Activated CD4-positive, alpha-beta memory T cell treated with anti-CD3 and anti-CD28 coated beads for 36 hours (primary cell): ENCODE data around the gene ALAS1. TPM values are rescaled to one million over a fixed set of nuclear protein-coding genes. Genes with fewer than 3 reads are reported as not detected.

Experiments
- CTCF ChIA-PET: fragments of 350-600 bp; sonication (Branson Sonifier 250); formaldehyde crosslinking; loops from one replicate; lab custom pipeline; 2021; ENCODE audit warnings: antibody characterized with exemption, inconsistent platforms; lab: Charles Lee
- POLR2A ChIA-PET: fragments of 350-600 bp; sonication (Branson Sonifier 250); formaldehyde crosslinking; loops from one replicate; lab custom pipeline; 2021; ENCODE audit warnings: antibody characterized with exemption; lab: Charles Lee
- DNase-seq: peaks from one replicate; pipeline ENCODE4 v3.0.0-alpha.2; 2020
- H3K27ac Mint-ChIP-seq: one replicate; pipeline ENCODE4 v1.8.0; 2021; ENCODE audit warnings: mixed read lengths
- H3K27me3 Mint-ChIP-seq: one replicate; pipeline ENCODE4 v1.8.0; 2021; ENCODE audit warnings: mixed read lengths
- H3K36me3 Mint-ChIP-seq: one replicate; pipeline ENCODE4 v1.8.0; 2021; ENCODE audit warnings: mixed read lengths
- H3K4me1 Mint-ChIP-seq: one replicate; pipeline ENCODE4 v1.8.0; 2021; ENCODE audit warnings: low read depth, mixed read lengths
- H3K4me3 Mint-ChIP-seq: one replicate; pipeline ENCODE4 v1.8.0; 2021; ENCODE audit warnings: mild to moderate bottlenecking, mixed read lengths
- H3K9me3 Mint-ChIP-seq: one replicate; pipeline ENCODE4 v1.8.0; 2021; ENCODE audit warnings: mixed read lengths
- intact Hi-C: fragments of 100-400 bp; cut with micrococcal nuclease; formaldehyde crosslinking; loops from one replicate; pipeline ENCODE4 v1.15.1; 2023
- total RNA-seq, 2 experiments: library from RNA; stranded (reverse); gene quantifications; one replicate each; pipeline ENCODE4 v1.2.3, GENCODE V29; 2021

ALAS1 gene
- total RNA-seq, 2 experiments from 2014 or later, result 64.4 to 64.5 TPM

- Mint-ChIP-seq H3K27me3 (no peaks in the 10 kb centered on the region), H3K4me1 (peaks cover 74% of the 10 kb centered on the region), H3K36me3 (peaks cover 55% of the 10 kb centered on the region), H3K4me3 (peak overlapping the region; percentile 95), H3K27ac (peak overlapping the region; percentile 94), H3K9me3 (peaks cover 5% of the 10 kb centered on the region)
- ChIA-PET POLR2A (interaction anchor here (0.8 to 7.8 kb wide), 6 partner anchors 12 to 232 kb away, joined by 3 to 128 read pairs (median 5); partner anchors contain the start of gene WDR82), CTCF (interaction anchor here (0.7 to 4.9 kb wide), 5 partner anchors 9 to 30 kb away, joined by 3 to 23 read pairs (median 5); partner anchors contain the start of gene TWF2)
- peak; percentile 12 for DNase-seq
- intact Hi-C loops, result no loop called here
Observed at GRCh38 chr3:52247409-52248164, 49.6 kb downstream of the ALAS1 start.

- ChIA-PET POLR2A (interaction anchor here (0.8 to 1.7 kb wide), 6 partner anchors 8 to 233 kb away, joined by 3 to 7 read pairs (median 6); partner anchors contain the start of gene WDR82), CTCF (interaction anchor here (0.7 to 4.9 kb wide), 4 partner anchors 9 to 29 kb away, joined by 3 to 23 read pairs (median 4); partner anchors contain the start of gene TWF2)
- peaks cover 4% of the 10 kb centered on the region for H3K9me3 Mint-ChIP-seq
- DNase-seq, result peak; percentile 14
- peaks cover 59% of the 10 kb centered on the region for H3K36me3 Mint-ChIP-seq
- intact Hi-C loops, result no loop called here
- peak overlapping the region; percentile 95 for H3K4me3 Mint-ChIP-seq
- peak overlapping the region; percentile 94 for H3K27ac Mint-ChIP-seq
- H3K4me1 Mint-ChIP-seq, result peaks cover 77% of the 10 kb centered on the region
- H3K27me3 Mint-ChIP-seq, result no peaks in the 10 kb centered on the region
Observed at GRCh38 chr3:52248165-52248541, 50.2 kb downstream of the ALAS1 start.

- intact Hi-C loops, result no loop called here
- no peaks in the 10 kb centered on the region for H3K27me3 Mint-ChIP-seq
- H3K27ac Mint-ChIP-seq, result peak overlapping the region; percentile 94
- ChIA-PET POLR2A (interaction anchor here (0.8 to 2.4 kb wide), 7 partner anchors 8 to 234 kb away, joined by 3 to 7 read pairs (median 6); partner anchors contain the start of gene WDR82), CTCF (interaction anchor here (0.9 to 4.9 kb wide), 6 partner anchors 10 to 90 kb away, joined by 3 to 23 read pairs (median 4); partner anchors contain the start of gene TWF2)
- H3K4me1 Mint-ChIP-seq, result peaks cover 77% of the 10 kb centered on the region
- DNase-seq, result peak; percentile 40
- peaks cover 59% of the 10 kb centered on the region for H3K36me3 Mint-ChIP-seq
- peak overlapping the region; percentile 95 for H3K4me3 Mint-ChIP-seq
- H3K9me3 Mint-ChIP-seq, result no peaks in the 10 kb centered on the region
Observed at GRCh38 chr3:52248816-52249547, 51.0 kb downstream of the ALAS1 start.

GRCh38 chr3:52249683-52250082 is 51.7 kb downstream of the ALAS1 start:
- ChIA-PET CTCF (interaction anchor here (1.0 to 4.9 kb wide), 4 partner anchors 11 to 29 kb away, joined by 3 to 23 read pairs (median 5); partner anchors contain the start of gene TWF2), POLR2A (interaction anchor here (1.0 to 5.1 kb wide), 4 partner anchors 8 to 27 kb away, joined by 3 to 87 read pairs (median 6); partner anchors contain the start of genes PPM1M and TWF2)
- peak overlapping the region; percentile 94 for H3K27ac Mint-ChIP-seq
- H3K9me3 Mint-ChIP-seq, result no peaks in the 10 kb centered on the region
- H3K36me3 Mint-ChIP-seq, result peaks cover 62% of the 10 kb centered on the region
- intact Hi-C loops, result no loop called here
- peaks cover 77% of the 10 kb centered on the region for H3K4me1 Mint-ChIP-seq
- DNase-seq, result no peak
- peak overlapping the region; percentile 18 for H3K4me3 Mint-ChIP-seq
- no peaks in the 10 kb centered on the region for H3K27me3 Mint-ChIP-seq

GRCh38 chr3:52250122-52250521 is 52.2 kb downstream of the ALAS1 start:
- Mint-ChIP-seq H3K4me1 (peaks cover 75% of the 10 kb centered on the region), H3K4me3 (no peak overlapping the region), H3K27ac (peak overlapping the region; percentile 94), H3K9me3 (no peaks in the 10 kb centered on the region), H3K36me3 (peaks cover 65% of the 10 kb centered on the region), H3K27me3 (no peaks in the 10 kb centered on the region)
- ChIA-PET CTCF (interaction anchor here (1.1 to 4.9 kb wide), 4 partner anchors 18 to 89 kb away, joined by 4 to 23 read pairs (median 5); no protein-coding TSS in a partner anchor), POLR2A (interaction anchor here (0.7 to 5.1 kb wide), 4 partner anchors 9 to 26 kb away, joined by 3 to 87 read pairs (median 6); partner anchors contain the start of genes PPM1M and TWF2)
- DNase-seq, result no peak
- intact Hi-C loops, result no loop called here

GRCh38 chr3:52253314-52254304 is 55.6 kb downstream of the ALAS1 start:
- H3K36me3 Mint-ChIP-seq, result peaks cover 73% of the 10 kb centered on the region
- DNase-seq, result peak; percentile 93
- intact Hi-C loops, result loop anchor here (1.0 kb wide), 3 partner anchors 12 to 25 kb away; partner anchors contain the start of gene WDR82

GRCh38 chr3:52254608-52255007 is 56.6 kb downstream of the ALAS1 start:
- intact Hi-C loops, result no loop called here
- Mint-ChIP-seq H3K4me3 (no peak overlapping the region), H3K9me3 (no peaks in the 10 kb centered on the region), H3K27ac (peak overlapping the region; percentile 97), H3K36me3 (peaks cover 76% of the 10 kb centered on the region), H3K4me1 (peaks cover 88% of the 10 kb centered on the region), H3K27me3 (no peaks in the 10 kb centered on the region)
- POLR2A ChIA-PET, result interaction anchor here (1.6 to 5.1 kb wide), 4 partner anchors 13 to 38 kb away, joined by 3 to 87 read pairs (median 44); partner anchors contain the start of genes PPM1M, TWF2 and WDR82
- CTCF ChIA-PET, result interaction anchor here (0.8 to 3.5 kb wide), 5 partner anchors 12 to 35 kb away, joined by 3 to 27 read pairs (median 5); partner anchors contain the start of gene WDR82
- no peak for DNase-seq

More at GRCh38 chr3:52253314-52254304, 55.6 kb downstream of the ALAS1 start:
- H3K4me3 Mint-ChIP-seq, result peak overlapping the region; percentile 71
- no peaks in the 10 kb centered on the region for H3K9me3 Mint-ChIP-seq
- POLR2A ChIA-PET, result interaction anchor here (1.4 to 5.1 kb wide), 10 partner anchors 10 to 37 kb away, joined by 3 to 87 read pairs (median 6); partner anchors contain the start of genes PPM1M, TWF2 and WDR82
- H3K27me3 Mint-ChIP-seq, result no peaks in the 10 kb centered on the region
- peaks cover 88% of the 10 kb centered on the region for H3K4me1 Mint-ChIP-seq
- H3K27ac Mint-ChIP-seq, result peak overlapping the region; percentile 97
- CTCF ChIA-PET, result interaction anchor here (0.7 to 3.5 kb wide), 17 partner anchors 9 to 453 kb away, joined by 3 to 27 read pairs (median 5); partner anchors contain the start of genes TWF2 and WDR82

DNA sequence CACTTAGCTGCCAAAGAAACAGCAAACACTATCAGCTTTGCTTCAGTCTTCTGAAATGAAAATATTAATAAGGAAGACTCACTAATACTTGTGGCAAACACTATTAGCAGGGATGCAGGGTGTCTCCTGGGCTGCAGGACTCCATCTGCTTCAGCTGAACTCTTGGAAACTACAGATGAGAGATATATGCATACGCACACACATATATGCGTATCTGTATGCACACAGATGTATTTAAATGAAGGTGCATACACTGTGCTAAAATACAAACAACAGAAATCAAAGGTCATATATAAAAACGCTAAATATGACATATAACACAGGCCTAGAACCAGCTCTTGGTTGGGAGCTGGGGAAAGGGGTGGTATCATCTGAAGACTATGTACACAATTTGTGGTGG is 58.2 kb downstream of the ALAS1 start:
- H3K27me3 Mint-ChIP-seq, result no peaks in the 10 kb centered on the region
- peak overlapping the region; percentile 97 for H3K27ac Mint-ChIP-seq
- no peaks in the 10 kb centered on the region for H3K9me3 Mint-ChIP-seq
- H3K36me3 Mint-ChIP-seq, result peaks cover 82% of the 10 kb centered on the region
- no peak overlapping the region for H3K4me3 Mint-ChIP-seq
- ChIA-PET CTCF (interaction anchor here (0.6 to 1.1 kb wide), 2 partner anchors 21 to 190 kb away, joined by 4 read pairs; no protein-coding TSS in a partner anchor), POLR2A (interaction anchor here (0.8 to 1.8 kb wide), 2 partner anchors 14 to 16 kb away, joined by 3 to 6 read pairs; no protein-coding TSS in a partner anchor)
- peaks cover 87% of the 10 kb centered on the region for H3K4me1 Mint-ChIP-seq
- intact Hi-C loops, result no loop called here
- no peak for DNase-seq

DNA sequence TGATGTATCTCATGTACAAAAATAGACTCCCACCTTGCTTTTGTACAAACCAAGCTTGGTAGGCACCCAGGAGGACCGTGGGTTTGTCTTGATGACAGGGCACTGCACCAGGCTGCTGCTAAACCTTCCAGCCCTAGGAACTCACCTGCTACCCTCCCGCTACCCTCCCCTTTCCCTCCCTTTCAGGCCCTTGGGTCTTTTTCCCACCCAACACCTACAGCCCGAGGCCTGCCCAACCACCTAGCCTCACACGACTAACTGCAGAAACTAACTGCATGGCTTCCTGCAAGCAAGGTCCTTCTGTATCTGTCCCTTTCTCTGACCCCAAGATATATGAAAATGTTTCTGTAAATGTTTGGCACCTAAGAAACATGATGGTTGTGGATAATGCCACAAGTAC is 58.7 kb downstream of the ALAS1 start:
- H3K9me3 Mint-ChIP-seq, result no peaks in the 10 kb centered on the region
- no peak overlapping the region for H3K4me3 Mint-ChIP-seq
- H3K36me3 Mint-ChIP-seq, result peaks cover 83% of the 10 kb centered on the region
- ChIA-PET CTCF (interaction anchor here (1.1 kb wide), 1 partner anchor 190 kb away, joined by 4 read pairs; no protein-coding TSS in a partner anchor), POLR2A (interaction anchor here (0.8 to 1.8 kb wide), 3 partner anchors 8 to 16 kb away, joined by 3 to 6 read pairs (median 5); no protein-coding TSS in a partner anchor)
- no peak for DNase-seq
- H3K27me3 Mint-ChIP-seq, result no peaks in the 10 kb centered on the region
- H3K4me1 Mint-ChIP-seq, result peaks cover 91% of the 10 kb centered on the region
- intact Hi-C loops, result no loop called here
- peak overlapping the region; percentile 97 for H3K27ac Mint-ChIP-seq

- Mint-ChIP-seq H3K27ac (peak overlapping the region; percentile 97), H3K4me1 (peaks cover 91% of the 10 kb centered on the region), H3K4me3 (no peak overlapping the region), H3K9me3 (no peaks in the 10 kb centered on the region), H3K36me3 (peaks cover 87% of the 10 kb centered on the region), H3K27me3 (no peaks in the 10 kb centered on the region)
- DNase-seq, result no peak
- CTCF ChIA-PET, result interaction anchor here (1.4 to 4.2 kb wide), 2 partner anchors 13 to 26 kb away, joined by 5 to 21 read pairs; no protein-coding TSS in a partner anchor
- intact Hi-C loops, result no loop called here
- POLR2A ChIA-PET, result interaction anchor here (0.7 to 1.6 kb wide), 3 partner anchors 9 to 24 kb away, joined by 3 to 6 read pairs (median 4); partner anchors contain the start of gene PPM1M
Observed at GRCh38 chr3:52257911-52258310, 60.0 kb downstream of the ALAS1 start.
